Panc1 (cell line): ENCODE results near the gene GNAO1. TPM values are rescaled to one million over a fixed set of nuclear protein-coding genes. Genes with fewer than 3 reads are reported as not detected.

ENCODE experiments used
- ATAC-seq: fragments of 200-7000 bp; cut with Tn5 transposase; 2 replicates; pipeline ENCODE4 v1.9.1; 2020; ENCODE audit warnings: mild to moderate bottlenecking, moderate library complexity
- BruUV-seq: library from RNA; stranded (reverse); fragments of 400-500 nt; replicated peaks from 2 replicates; lab custom pipeline; 2021; lab: Mats Ljungman, UMichigan
- CTCF ChIA-PET: fragments of 300-600 bp; sonication (Branson Sonifier 250); formaldehyde crosslinking; loops from one replicate; lab custom pipeline; 2022; ENCODE audit warnings: antibody characterized with exemption; lab: Charles Lee
- POLR2A ChIA-PET: fragments of 300-600 bp; sonication (Branson Sonifier 250); formaldehyde crosslinking; loops from one replicate; lab custom pipeline; 2022; ENCODE audit warnings: antibody characterized with exemption; lab: Charles Lee
- DNase-seq: peaks from one replicate; pipeline ENCODE4 v3.0.0-alpha.2; 2010; ENCODE audit warnings: low read depth, low spot score
- H3K27ac ChIP-seq: 2 replicates; pipeline ENCODE4 v1.5.1; 2011; ENCODE audit warnings: mild to moderate bottlenecking, low read length, inconsistent platforms
- H3K27me3 ChIP-seq: fragments of 200-500 bp; sonication (Bioruptor generic); 2 replicates; pipeline ENCODE4 v1.6.0; 2014; ENCODE audit warnings: low read length, inconsistent platforms; ENCODE audit not compliant: control insufficient read depth, insufficient read depth
- H3K36me3 ChIP-seq: fragments of 200-500 bp; sonication (Bioruptor generic); 2 replicates; pipeline ENCODE4 v1.5.1; 2014; ENCODE audit warnings: inconsistent platforms, mild to moderate bottlenecking, low read length, moderate library complexity; ENCODE audit not compliant: control insufficient read depth, insufficient read depth
- H3K4me1 ChIP-seq: 2 replicates; pipeline ENCODE4 v1.5.1; 2011; ENCODE audit warnings: inconsistent platforms, mild to moderate bottlenecking, low read length, moderate library complexity; ENCODE audit not compliant: control insufficient read depth, insufficient read depth
- H3K4me3 ChIP-seq, 2 experiments: 2 replicates each; pipeline ENCODE4 v1.5.1; 2011 to 2012; ENCODE audit warnings: low read depth in 2 of 2, low read length in 2 of 2, mild to moderate bottlenecking in 2 of 2, inconsistent platforms in 1 of 2, moderate library complexity in 1 of 2
- H3K9me3 ChIP-seq: fragments of 200-500 bp; sonication (Bioruptor generic); 2 replicates; pipeline ENCODE4 v1.5.1; 2014; ENCODE audit warnings: low read depth, mild to moderate bottlenecking, inconsistent platforms, low read length, moderate library complexity; ENCODE audit not compliant: control insufficient read depth, insufficient read depth
- CTCF ChIP-seq: fragments of 450-650 bp; IDR thresholded peaks from 2 replicates; pipeline ENCODE4 v1.5.1; 2017; ENCODE audit warnings: mild to moderate bottlenecking
- POLR2AphosphoS5 ChIP-seq: IDR thresholded peaks from 2 replicates; pipeline ENCODE4 v1.6.1; 2012; ENCODE audit warnings: mild to moderate bottlenecking, low read depth, low read length, moderate library complexity
- REST ChIP-seq, 2 experiments: IDR thresholded peaks; 2 replicates each; pipeline ENCODE4 v1.6.1; 2011 to 2012; ENCODE audit warnings: low read depth in 2 of 2, control low read depth in 1 of 2, low read length in 1 of 2, mild to moderate bottlenecking in 1 of 2, moderate library complexity in 1 of 2; ENCODE audit not compliant: insufficient read depth in 1 of 2
- SIN3A ChIP-seq: IDR thresholded peaks from 2 replicates; pipeline ENCODE4 v1.6.1; 2012; ENCODE audit warnings: low read depth, mild to moderate bottlenecking, low read length, moderate library complexity, borderline replicate concordance; ENCODE audit not compliant: insufficient read depth
- TCF7L2 ChIP-seq: IDR thresholded peaks from 2 replicates; pipeline ENCODE4 v1.6.1; 2011; ENCODE audit warnings: mild to moderate bottlenecking, low read depth, low read length, inconsistent platforms
- in situ Hi-C: cut with HindIII; loops from 2 replicates; pipeline ENCODE4 v1.10.0; 2016; ENCODE audit warnings: low sequenced_read_pairs, low pct_unique_long_range_greater_than_20kb
- intact Hi-C: fragments of 100-400 bp; cut with micrococcal nuclease; formaldehyde crosslinking; loops from one replicate; pipeline ENCODE4 v1.10.0; 2022; ENCODE audit not compliant: unreplicated experiment
- total RNA-seq: library from RNA; stranded (reverse); gene quantifications from one replicate; pipeline ENCODE4 v1.2.1, GENCODE V29; 2021; ENCODE audit not compliant: unreplicated experiment

Gene GNAO1
- total RNA-seq, 1 experiment from 2014 or later = 33.4 TPM

GRCh38 chr16:56282451-56282850, 91.2 kb downstream of the GNAO1 start:
- BruUV-seq = no TSS peak
- DNase-seq (no peak), ATAC-seq (no peak)
- Histone ChIP-seq H3K9me3 (no peaks in the 10 kb centered on the region), H3K27me3 (no peaks in the 10 kb centered on the region), H3K36me3 (no peaks in the 10 kb centered on the region), H3K4me3 (no peak overlapping the region), H3K27ac (no peak overlapping the region), H3K4me1 (no peaks in the 10 kb centered on the region)
- no peak for TF ChIP-seq SIN3A
- no peak for TF ChIP-seq REST (IDR thresholded peaks at IDR 0.05; ENCODE audit: insufficient read depth in 1 of 2, low read depth in 2 of 2, low read length in 1 of 2)
- no peak for TF ChIP-seq TCF7L2
- no peak for TF ChIP-seq CTCF
- no peak for TF ChIP-seq POLR2AphosphoS5
- intact Hi-C loops = no loop called here
- POLR2A ChIA-PET = no interaction called here
- CTCF ChIA-PET = no interaction called here
- in situ Hi-C loops = no loop called here

GRCh38 chr16:56284521-56284920, 93.2 kb downstream of the GNAO1 start:
- Histone ChIP-seq H3K4me1 (no peaks in the 10 kb centered on the region), H3K27me3 (no peaks in the 10 kb centered on the region), H3K4me3 (no peak overlapping the region), H3K27ac (no peak overlapping the region), H3K36me3 (no peaks in the 10 kb centered on the region), H3K9me3 (no peaks in the 10 kb centered on the region)
- intact Hi-C loops (no loop called here), in situ Hi-C loops (no loop called here)
- no TSS peak for BruUV-seq
- DNase-seq (no peak), ATAC-seq (no peak)
- ChIA-PET POLR2A (no interaction called here), CTCF (no interaction called here)
- TF ChIP-seq POLR2AphosphoS5 = no peak
- no peak for TF ChIP-seq CTCF
- TF ChIP-seq REST (IDR thresholded peaks at IDR 0.05; ENCODE audit: insufficient read depth in 1 of 2, low read depth in 2 of 2, low read length in 1 of 2) = no peak
- no peak for TF ChIP-seq SIN3A
- TF ChIP-seq TCF7L2 = no peak
